Panc1 (cell line): ENCODE results near the gene PTGR3. TPM values are rescaled to one million over a fixed set of nuclear protein-coding genes. Genes with fewer than 3 reads are reported as not detected.

Source experiments
- ATAC-seq: fragments of 200-7000 bp; cut with Tn5 transposase; 2 replicates; pipeline ENCODE4 v1.9.1; 2020; ENCODE audit warnings: mild to moderate bottlenecking, moderate library complexity
- Bru-seq: library from RNA; stranded (reverse); fragments of 400-500 nt; gene quantifications from one replicate; lab custom pipeline; 2021; lab: Mats Ljungman, UMichigan
- BruChase-seq, 2 experiments: library from RNA; stranded (reverse); fragments of 400-500 nt; gene quantifications; one replicate each; lab custom pipeline; 2021; lab: Mats Ljungman, UMichigan
- BruUV-seq: library from RNA; stranded (reverse); fragments of 400-500 nt; replicated peaks from 2 replicates; lab custom pipeline; 2021; lab: Mats Ljungman, UMichigan
- CTCF ChIA-PET: fragments of 300-600 bp; sonication (Branson Sonifier 250); formaldehyde crosslinking; loops from one replicate; lab custom pipeline; 2022; ENCODE audit warnings: antibody characterized with exemption; lab: Charles Lee
- POLR2A ChIA-PET: fragments of 300-600 bp; sonication (Branson Sonifier 250); formaldehyde crosslinking; loops from one replicate; lab custom pipeline; 2022; ENCODE audit warnings: antibody characterized with exemption; lab: Charles Lee
- DNase-seq: peaks from one replicate; pipeline ENCODE4 v3.0.0-alpha.2; 2010; ENCODE audit warnings: low read depth, low spot score
- H3K27ac ChIP-seq: 2 replicates; pipeline ENCODE4 v1.5.1; 2011; ENCODE audit warnings: mild to moderate bottlenecking, low read length, inconsistent platforms
- H3K27me3 ChIP-seq: fragments of 200-500 bp; sonication (Bioruptor generic); 2 replicates; pipeline ENCODE4 v1.6.0; 2014; ENCODE audit warnings: low read length, inconsistent platforms; ENCODE audit not compliant: control insufficient read depth, insufficient read depth
- H3K36me3 ChIP-seq: fragments of 200-500 bp; sonication (Bioruptor generic); 2 replicates; pipeline ENCODE4 v1.5.1; 2014; ENCODE audit warnings: inconsistent platforms, mild to moderate bottlenecking, low read length, moderate library complexity; ENCODE audit not compliant: control insufficient read depth, insufficient read depth
- H3K4me1 ChIP-seq: 2 replicates; pipeline ENCODE4 v1.5.1; 2011; ENCODE audit warnings: inconsistent platforms, mild to moderate bottlenecking, low read length, moderate library complexity; ENCODE audit not compliant: control insufficient read depth, insufficient read depth
- H3K4me3 ChIP-seq, 2 experiments: 2 replicates each; pipeline ENCODE4 v1.5.1; 2011 to 2012; ENCODE audit warnings: low read depth in 2 of 2, low read length in 2 of 2, mild to moderate bottlenecking in 2 of 2, inconsistent platforms in 1 of 2, moderate library complexity in 1 of 2
- H3K9me3 ChIP-seq: fragments of 200-500 bp; sonication (Bioruptor generic); 2 replicates; pipeline ENCODE4 v1.5.1; 2014; ENCODE audit warnings: low read depth, mild to moderate bottlenecking, inconsistent platforms, low read length, moderate library complexity; ENCODE audit not compliant: control insufficient read depth, insufficient read depth
- POLR2AphosphoS5 ChIP-seq: IDR thresholded peaks from 2 replicates; pipeline ENCODE4 v1.6.1; 2012; ENCODE audit warnings: mild to moderate bottlenecking, low read depth, low read length, moderate library complexity
- SIN3A ChIP-seq: IDR thresholded peaks from 2 replicates; pipeline ENCODE4 v1.6.1; 2012; ENCODE audit warnings: low read depth, mild to moderate bottlenecking, low read length, moderate library complexity, borderline replicate concordance; ENCODE audit not compliant: insufficient read depth
- TCF7L2 ChIP-seq: IDR thresholded peaks from 2 replicates; pipeline ENCODE4 v1.6.1; 2011; ENCODE audit warnings: mild to moderate bottlenecking, low read depth, low read length, inconsistent platforms
- in situ Hi-C: cut with HindIII; loops from 2 replicates; pipeline ENCODE4 v1.10.0; 2016; ENCODE audit warnings: low sequenced_read_pairs, low pct_unique_long_range_greater_than_20kb
- intact Hi-C: fragments of 100-400 bp; cut with micrococcal nuclease; formaldehyde crosslinking; loops from one replicate; pipeline ENCODE4 v1.10.0; 2022; ENCODE audit not compliant: unreplicated experiment
- long read RNA-seq: library from polyadenylated mRNA; unstranded; transcript quantifications from one replicate; pipeline ENCODE4 v2.0.0, GENCODE V29; 2021; ENCODE audit not compliant: unreplicated experiment
- polyA plus RNA-seq: library from polyadenylated mRNA; unstranded; fragments of >200 nt; gene quantifications from one replicate; pipeline ENCODE4 v1.2.1, GENCODE V29; 2012; ENCODE audit warnings: missing spikeins; ENCODE audit not compliant: insufficient read length
- total RNA-seq: library from RNA; stranded (reverse); gene quantifications from one replicate; pipeline ENCODE4 v1.2.1, GENCODE V29; 2021; ENCODE audit not compliant: unreplicated experiment
- TF ChIP-seq, protein P1 (sequence below): fragments of 450-650 bp; IDR thresholded peaks from 2 replicates; pipeline ENCODE4 v1.5.1; 2017; ENCODE audit warnings: mild to moderate bottlenecking
- TF ChIP-seq, protein P2 (sequence below), 2 experiments: IDR thresholded peaks; 2 replicates each; pipeline ENCODE4 v1.6.1; 2011 to 2012; ENCODE audit warnings: low read depth in 2 of 2, control low read depth in 1 of 2, low read length in 1 of 2, mild to moderate bottlenecking in 1 of 2, moderate library complexity in 1 of 2; ENCODE audit not compliant: insufficient read depth in 1 of 2

Gene PTGR3
- total RNA-seq (45.0 TPM), Bru-seq, nascent RNA (percentile 86 among the genes with signal in this experiment), BruChase-seq, experiment 1, labeled RNA remaining after a 2-hour chase (percentile 94 among the genes with signal in this experiment), BruChase-seq, experiment 2, labeled RNA remaining after a 6-hour chase (percentile 89 among the genes with signal in this experiment)
- polyA plus RNA-seq = 28.9 TPM
- long read RNA-seq, full-length matches to known transcripts = 46 of 70 reads
- long read RNA-seq, partial matches to known transcripts = 0 of 70 reads
- long read RNA-seq, other reads (novel, unspliced or antisense) = 24 of 70 reads

GRCh38 chr18:75209129-75209950, at the start of gene PTGR3:
Gene PTGR3 (minus strand): TSS chr18:75209139. CDS start chr18:75209058, 81 bp downstream.
- intact Hi-C loops = loop anchor here (2.0 to 5.0 kb wide), 2 partner anchors 312 to 1139 kb away; no protein-coding TSS in a partner anchor
- ATAC-seq = peak; percentile 82
- CTCF ChIA-PET = interaction anchor here (0.6 kb wide), 1 partner anchor 130 kb away, joined by 4 read pairs; no protein-coding TSS in a partner anchor

DNA sequence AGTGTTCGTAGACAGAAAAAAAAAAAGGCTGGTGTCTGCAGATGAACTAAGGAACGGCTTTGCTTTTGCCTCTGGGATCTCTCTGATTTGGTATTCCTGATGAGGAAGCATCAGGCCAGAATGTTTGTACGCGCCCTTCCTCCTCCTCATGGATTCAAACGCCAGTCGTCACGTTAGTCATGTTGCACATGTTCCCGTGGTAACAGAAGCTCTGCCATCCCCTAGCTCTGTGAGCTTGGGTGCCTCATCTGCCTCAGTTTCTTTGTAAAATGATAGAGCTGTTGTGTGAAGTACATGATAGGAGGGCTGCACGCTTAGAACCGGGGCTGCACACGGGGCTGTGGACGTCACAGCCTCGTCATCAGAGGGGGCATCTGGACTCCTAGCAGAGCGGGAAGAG, 48.7 kb upstream of the PTGR3 start:
- no TSS peak for BruUV-seq
- 0 out of 2 replicates have a peak, but pooled peaks have one; percentile 31 for ATAC-seq

More at GRCh38 chr18:75209129-75209950, at the start of gene PTGR3:
- in situ Hi-C loops = no loop called here
- no peaks in the 10 kb centered on the region for H3K9me3 ChIP-seq
- no TSS peak for BruUV-seq
- 0 out of 2 replicates have a peak, but pooled peaks have one; percentile 63 for TF ChIP-seq POLR2AphosphoS5
- TF ChIP-seq, protein P1, sequence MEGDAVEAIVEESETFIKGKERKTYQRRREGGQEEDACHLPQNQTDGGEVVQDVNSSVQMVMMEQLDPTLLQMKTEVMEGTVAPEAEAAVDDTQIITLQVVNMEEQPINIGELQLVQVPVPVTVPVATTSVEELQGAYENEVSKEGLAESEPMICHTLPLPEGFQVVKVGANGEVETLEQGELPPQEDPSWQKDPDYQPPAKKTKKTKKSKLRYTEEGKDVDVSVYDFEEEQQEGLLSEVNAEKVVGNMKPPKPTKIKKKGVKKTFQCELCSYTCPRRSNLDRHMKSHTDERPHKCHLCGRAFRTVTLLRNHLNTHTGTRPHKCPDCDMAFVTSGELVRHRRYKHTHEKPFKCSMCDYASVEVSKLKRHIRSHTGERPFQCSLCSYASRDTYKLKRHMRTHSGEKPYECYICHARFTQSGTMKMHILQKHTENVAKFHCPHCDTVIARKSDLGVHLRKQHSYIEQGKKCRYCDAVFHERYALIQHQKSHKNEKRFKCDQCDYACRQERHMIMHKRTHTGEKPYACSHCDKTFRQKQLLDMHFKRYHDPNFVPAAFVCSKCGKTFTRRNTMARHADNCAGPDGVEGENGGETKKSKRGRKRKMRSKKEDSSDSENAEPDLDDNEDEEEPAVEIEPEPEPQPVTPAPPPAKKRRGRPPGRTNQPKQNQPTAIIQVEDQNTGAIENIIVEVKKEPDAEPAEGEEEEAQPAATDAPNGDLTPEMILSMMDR = no peak
- peak; percentile 34; the same call in 1 of the 2 replicates for TF ChIP-seq SIN3A
- TF ChIP-seq, protein P2, sequence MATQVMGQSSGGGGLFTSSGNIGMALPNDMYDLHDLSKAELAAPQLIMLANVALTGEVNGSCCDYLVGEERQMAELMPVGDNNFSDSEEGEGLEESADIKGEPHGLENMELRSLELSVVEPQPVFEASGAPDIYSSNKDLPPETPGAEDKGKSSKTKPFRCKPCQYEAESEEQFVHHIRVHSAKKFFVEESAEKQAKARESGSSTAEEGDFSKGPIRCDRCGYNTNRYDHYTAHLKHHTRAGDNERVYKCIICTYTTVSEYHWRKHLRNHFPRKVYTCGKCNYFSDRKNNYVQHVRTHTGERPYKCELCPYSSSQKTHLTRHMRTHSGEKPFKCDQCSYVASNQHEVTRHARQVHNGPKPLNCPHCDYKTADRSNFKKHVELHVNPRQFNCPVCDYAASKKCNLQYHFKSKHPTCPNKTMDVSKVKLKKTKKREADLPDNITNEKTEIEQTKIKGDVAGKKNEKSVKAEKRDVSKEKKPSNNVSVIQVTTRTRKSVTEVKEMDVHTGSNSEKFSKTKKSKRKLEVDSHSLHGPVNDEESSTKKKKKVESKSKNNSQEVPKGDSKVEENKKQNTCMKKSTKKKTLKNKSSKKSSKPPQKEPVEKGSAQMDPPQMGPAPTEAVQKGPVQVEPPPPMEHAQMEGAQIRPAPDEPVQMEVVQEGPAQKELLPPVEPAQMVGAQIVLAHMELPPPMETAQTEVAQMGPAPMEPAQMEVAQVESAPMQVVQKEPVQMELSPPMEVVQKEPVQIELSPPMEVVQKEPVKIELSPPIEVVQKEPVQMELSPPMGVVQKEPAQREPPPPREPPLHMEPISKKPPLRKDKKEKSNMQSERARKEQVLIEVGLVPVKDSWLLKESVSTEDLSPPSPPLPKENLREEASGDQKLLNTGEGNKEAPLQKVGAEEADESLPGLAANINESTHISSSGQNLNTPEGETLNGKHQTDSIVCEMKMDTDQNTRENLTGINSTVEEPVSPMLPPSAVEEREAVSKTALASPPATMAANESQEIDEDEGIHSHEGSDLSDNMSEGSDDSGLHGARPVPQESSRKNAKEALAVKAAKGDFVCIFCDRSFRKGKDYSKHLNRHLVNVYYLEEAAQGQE (IDR thresholded peaks at IDR 0.05; ENCODE audit: insufficient read depth in 1 of 2, low read depth in 2 of 2, low read length in 1 of 2) = no peak
- TF ChIP-seq TCF7L2 = peak; percentile 64
- DNase-seq = peak; percentile 55
- no peaks in the 10 kb centered on the region for H3K27me3 ChIP-seq
- peak within 1 kb of the TSS; percentile 84 to 89 for H3K4me3 ChIP-seq
- peaks cover 51% of the 10 kb centered on the region for H3K4me1 ChIP-seq
- peak within 1 kb of the TSS; percentile 95 for H3K27ac ChIP-seq
- no peaks in the 10 kb centered on the region for H3K36me3 ChIP-seq
- POLR2A ChIA-PET = interaction anchor here (0.6 kb wide), 1 partner anchor 499 kb away, joined by 9 read pairs; no protein-coding TSS in a partner anchor

More for the DNA sequence above, 48.7 kb upstream of the PTGR3 start:
- in situ Hi-C loops = no loop called here
- CTCF ChIA-PET = interaction anchor here (0.6 kb wide), 1 partner anchor 19 kb away, joined by 3 read pairs; no protein-coding TSS in a partner anchor
- intact Hi-C loops = no loop called here
- POLR2A ChIA-PET = interaction anchor here (0.5 kb wide), 1 partner anchor 213 kb away, joined by 3 read pairs; no protein-coding TSS in a partner anchor
- Histone ChIP-seq H3K36me3 (no peaks in the 10 kb centered on the region), H3K4me1 (no peaks in the 10 kb centered on the region), H3K27ac (no peak overlapping the region), H3K4me3 (no peak overlapping the region), H3K27me3 (no peaks in the 10 kb centered on the region), H3K9me3 (no peaks in the 10 kb centered on the region)
- DNase-seq = no peak
- TF ChIP-seq TCF7L2 = no peak
- TF ChIP-seq POLR2AphosphoS5 = no peak
- TF ChIP-seq, protein P2 (IDR thresholded peaks at IDR 0.05; ENCODE audit: insufficient read depth in 1 of 2, low read depth in 2 of 2, low read length in 1 of 2) = no peak
- no peak for TF ChIP-seq SIN3A
- TF ChIP-seq, protein P1 = no peak
